HCT116 (cell line): ENCODE data around the gene SMARCA4.

Source experiments
- CEBPB ChIP-seq: IDR thresholded peaks from 2 replicates; pipeline ENCODE4 v1.6.1; 2012; ENCODE audit warnings: low read depth
- CTCF ChIP-seq, 3 experiments: fragments of 200-600 bp in 1 of 3; sonication (generic) in 1 of 3; IDR thresholded peaks in 2 of 3; conservative IDR thresholded peaks in 1 of 3; 2 replicates each; pipeline ENCODE4 v1.5.1; 2012 to 2017; ENCODE audit warnings: low read depth in 2 of 3, low read length in 2 of 3, antibody characterized with exemption in 1 of 3, borderline replicate concordance in 1 of 3, control low read depth in 1 of 3, mild to moderate bottlenecking in 1 of 3, mixed read lengths in 1 of 3, mixed run types in 1 of 3, moderate library complexity in 1 of 3; ENCODE audit not compliant: insufficient read depth in 1 of 3
- MAX ChIP-seq: IDR thresholded peaks from 2 replicates; pipeline ENCODE4 v1.6.1; 2012
- POLR2A ChIP-seq: IDR thresholded peaks from 2 replicates; pipeline ENCODE4 v1.7.0; 2011; ENCODE audit warnings: borderline replicate concordance; ENCODE audit not compliant: insufficient read depth, insufficient read length; ENCODE audit errors: extremely low read depth
- POLR2AphosphoS5 ChIP-seq: IDR thresholded peaks from 2 replicates; pipeline ENCODE4 v1.6.1; 2011; ENCODE audit warnings: mild to moderate bottlenecking, low read depth, low read length, moderate library complexity
- RAD21 ChIP-seq: IDR thresholded peaks from 2 replicates; pipeline ENCODE4 v1.6.1; 2012; ENCODE audit warnings: low read depth, mild to moderate bottlenecking
- REST ChIP-seq: IDR thresholded peaks from 2 replicates; pipeline ENCODE4 v1.6.1; 2012; ENCODE audit warnings: low read depth
- SP1 ChIP-seq: IDR thresholded peaks from 2 replicates; pipeline ENCODE4 v1.6.1; 2012; ENCODE audit warnings: low read depth
- SRF ChIP-seq: IDR thresholded peaks from 2 replicates; pipeline ENCODE4 v1.6.1; 2012; ENCODE audit warnings: low read depth
- TCF7L2 ChIP-seq: IDR thresholded peaks from 2 replicates; pipeline ENCODE4 v1.7.0; 2011; ENCODE audit warnings: borderline replicate concordance, inconsistent platforms; ENCODE audit not compliant: insufficient read depth, insufficient read length; ENCODE audit errors: extremely low read depth
- YY1 ChIP-seq: IDR thresholded peaks from 2 replicates; pipeline ENCODE4 v1.6.1; 2011; ENCODE audit warnings: low read length, low read depth, moderate library complexity, mild to moderate bottlenecking; ENCODE audit not compliant: insufficient replicate concordance; ENCODE audit errors: extremely low read depth
- ZBTB33 ChIP-seq: IDR thresholded peaks from 2 replicates; pipeline ENCODE4 v1.6.1; 2011; ENCODE audit warnings: mild to moderate bottlenecking, low read length, moderate library complexity; ENCODE audit not compliant: insufficient replicate concordance; ENCODE audit errors: extremely low read depth
- ZFX ChIP-seq: fragments of 450-650 bp; IDR thresholded peaks from 2 replicates; pipeline ENCODE4 v1.6.1; 2017

- TF ChIP-seq SP1 (no peak), CTCF (IDR thresholded peaks at IDR 0.05 in 2 of 3, conservative IDR thresholded peaks at IDR 0.05 in 1 of 3; ENCODE audit: borderline replicate concordance in 1 of 3, insufficient read depth in 1 of 3, low read depth in 2 of 3, low read length in 2 of 3) (no peak), TCF7L2 (no peak), MAX (no peak), ZFX (no peak), POLR2A (no peak), RAD21 (no peak), POLR2AphosphoS5 (no peak), CEBPB (no peak), SRF (no peak), YY1 (no peak), ZBTB33 (no peak), REST (no peak)
Observed at GRCh38 chr19:10991076-10991475, 30.2 kb downstream of the SMARCA4 start.
